ENCODE measurements around the gene YPEL2.

The YPEL2 gene

GRCh38 chr17:59357219-59357697 is 25.8 kb downstream of the YPEL2 start:
- no peak for DNase-seq

- DNase-seq: peak; percentile 63
Measured at GRCh38 chr17:59357929-59358328, 26.5 kb downstream of the YPEL2 start.

GRCh38 chr17:59361386-59361785 is 29.9 kb downstream of the YPEL2 start:
- DNase-seq: peak; percentile 61

- peak; percentile 74 for DNase-seq
Measured at GRCh38 chr17:59361916-59362810, 30.7 kb downstream of the YPEL2 start.

- no peak for DNase-seq
Measured at GRCh38 chr17:59362811-59363205, 31.4 kb downstream of the YPEL2 start.

- no peak for DNase-seq
Measured at GRCh38 chr17:59365383-59365981, 34.0 kb downstream of the YPEL2 start.

GRCh38 chr17:59366040-59366757 is 34.7 kb downstream of the YPEL2 start:
- DNase-seq: no peak

GRCh38 chr17:59366773-59367656 is 35.6 kb downstream of the YPEL2 start:
- no peak for DNase-seq

GRCh38 chr17:59367657-59368045 is 36.2 kb downstream of the YPEL2 start:
- no peak for DNase-seq

GRCh38 chr17:59368218-59368857 is 36.9 kb downstream of the YPEL2 start:
- peak; percentile 19 for DNase-seq

- DNase-seq: peak; percentile 17
Measured at GRCh38 chr17:59369031-59369975, 37.8 kb downstream of the YPEL2 start.

GRCh38 chr17:59370593-59371299 is 39.3 kb downstream of the YPEL2 start:
- DNase-seq: peak; percentile 41

GRCh38 chr17:59371416-59372100 is 40.1 kb downstream of the YPEL2 start:
- DNase-seq: peak; percentile 52

- DNase-seq: peak; percentile 36
Measured at GRCh38 chr17:59372138-59372751, 40.8 kb downstream of the YPEL2 start.

GRCh38 chr17:59373882-59374495 is 42.5 kb downstream of the YPEL2 start:
- peak; percentile 51 for DNase-seq

- no peak for DNase-seq
Measured at GRCh38 chr17:59374612-59375011, 43.2 kb downstream of the YPEL2 start.

GRCh38 chr17:59375857-59376256 is 44.4 kb downstream of the YPEL2 start:
- no peak for DNase-seq

- peak; percentile 13 for DNase-seq
Measured at GRCh38 chr17:59376506-59376905, 45.1 kb downstream of the YPEL2 start.

Data from activated effector memory CD4-positive, alpha-beta T cell treated with anti-CD3 and anti-CD28 coated beads, Interleukin-2, amount 50 U/mL, for 16 hours (primary cell).